RWPE1 (cell line): ENCODE measurements around the gene AGPAT4.

Source experiments
- CTCF ChIA-PET: fragments of 350-600 bp; sonication (Branson Sonifier 250); formaldehyde crosslinking; extraction: SDS; loops from one replicate; lab custom pipeline; 2021; lab: Yijun Ruan, JAX
- POLR2A ChIA-PET: fragments of 400-600 bp; formaldehyde crosslinking; extraction: SDS; loops from one replicate; lab custom pipeline; 2020; ENCODE audit warnings: antibody characterized with exemption; ENCODE audit not compliant: low non-redundant PET; lab: Yijun Ruan, JAX
- DNase-seq: peaks from one replicate; pipeline ENCODE4 v3.0.0; 2012; ENCODE audit warnings: low spot score
- H3K27ac ChIP-seq: fragments of 450-650 bp; 2 replicates; pipeline ENCODE4 v1.5.1; 2017
- CTCF ChIP-seq: fragments of 450-650 bp; conservative IDR thresholded peaks from 2 replicates; pipeline ENCODE4 v1.5.1; 2017; ENCODE audit warnings: low read depth, mild to moderate bottlenecking

AGPAT4 gene

GRCh38 chr6:161137320-161137719 lies 136.5 kb downstream of the AGPAT4 start:
- no peak for TF ChIP-seq CTCF
- ChIA-PET POLR2A (no interaction called here), CTCF (interaction anchor here (0.9 kb wide), 1 partner anchor 232 kb away, joined by 5 read pairs; no protein-coding TSS in a partner anchor)
- no peak overlapping the region for H3K27ac ChIP-seq
- no peak for DNase-seq

- CTCF ChIA-PET, result no interaction called here
- no peak for DNase-seq
- no peak overlapping the region for H3K27ac ChIP-seq
- TF ChIP-seq CTCF, result no peak
- POLR2A ChIA-PET, result no interaction called here
Measured at GRCh38 chr6:161136655-161137054, 137.2 kb downstream of the AGPAT4 start.

GRCh38 chr6:161135695-161136591 lies 137.9 kb downstream of the AGPAT4 start:
- no peak for DNase-seq
- no peak overlapping the region for H3K27ac ChIP-seq
- ChIA-PET POLR2A (no interaction called here), CTCF (interaction anchor here (0.8 kb wide), 1 partner anchor 238 kb away, joined by 4 read pairs; no protein-coding TSS in a partner anchor)
- TF ChIP-seq CTCF, result no peak

GRCh38 chr6:161134550-161135298 lies 139.1 kb downstream of the AGPAT4 start:
- ChIA-PET POLR2A (no interaction called here), CTCF (interaction anchor here (0.8 kb wide), 1 partner anchor 240 kb away, joined by 4 read pairs; no protein-coding TSS in a partner anchor)
- no peak overlapping the region for H3K27ac ChIP-seq
- TF ChIP-seq CTCF, result no peak
- DNase-seq, result no peak

GRCh38 chr6:161133963-161134362 lies 139.9 kb downstream of the AGPAT4 start:
- H3K27ac ChIP-seq, result no peak overlapping the region
- DNase-seq, result no peak
- POLR2A ChIA-PET, result no interaction called here
- CTCF ChIA-PET, result interaction anchor here (0.6 to 1.0 kb wide), 2 partner anchors 141 to 242 kb away, joined by 4 read pairs; no protein-coding TSS in a partner anchor
- no peak for TF ChIP-seq CTCF

GRCh38 chr6:161132384-161132783 lies 141.5 kb downstream of the AGPAT4 start:
- ChIA-PET CTCF (interaction anchor here (0.7 kb wide), 1 partner anchor 62 kb away, joined by 3 read pairs; no protein-coding TSS in a partner anchor), POLR2A (no interaction called here)
- no peak overlapping the region for H3K27ac ChIP-seq
- no peak for TF ChIP-seq CTCF
- no peak for DNase-seq
